ENCODE measurements around the gene TFEB.

TFEB gene

DNA sequence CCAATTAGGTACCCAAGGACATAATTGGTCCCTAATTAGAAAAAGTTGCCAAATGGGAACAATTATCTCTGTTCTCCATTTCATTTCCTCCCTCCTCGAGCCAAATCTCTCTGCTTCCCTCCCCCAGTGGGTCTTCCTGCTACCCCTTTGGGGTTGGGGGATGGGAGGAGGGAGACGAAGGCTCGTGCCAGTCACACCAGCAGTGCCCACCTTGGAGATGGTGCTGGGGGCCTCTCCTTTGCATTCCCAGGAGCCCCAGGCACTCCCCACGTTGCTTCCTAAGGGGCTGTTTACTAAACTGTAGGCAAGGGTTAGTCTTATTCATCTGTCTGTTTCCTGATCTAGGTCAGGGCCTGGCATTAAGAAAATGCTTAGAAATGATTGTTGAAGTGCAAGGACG lies 64.0 kb downstream of the TFEB start:
- DNase-seq, result no peak

DNA sequence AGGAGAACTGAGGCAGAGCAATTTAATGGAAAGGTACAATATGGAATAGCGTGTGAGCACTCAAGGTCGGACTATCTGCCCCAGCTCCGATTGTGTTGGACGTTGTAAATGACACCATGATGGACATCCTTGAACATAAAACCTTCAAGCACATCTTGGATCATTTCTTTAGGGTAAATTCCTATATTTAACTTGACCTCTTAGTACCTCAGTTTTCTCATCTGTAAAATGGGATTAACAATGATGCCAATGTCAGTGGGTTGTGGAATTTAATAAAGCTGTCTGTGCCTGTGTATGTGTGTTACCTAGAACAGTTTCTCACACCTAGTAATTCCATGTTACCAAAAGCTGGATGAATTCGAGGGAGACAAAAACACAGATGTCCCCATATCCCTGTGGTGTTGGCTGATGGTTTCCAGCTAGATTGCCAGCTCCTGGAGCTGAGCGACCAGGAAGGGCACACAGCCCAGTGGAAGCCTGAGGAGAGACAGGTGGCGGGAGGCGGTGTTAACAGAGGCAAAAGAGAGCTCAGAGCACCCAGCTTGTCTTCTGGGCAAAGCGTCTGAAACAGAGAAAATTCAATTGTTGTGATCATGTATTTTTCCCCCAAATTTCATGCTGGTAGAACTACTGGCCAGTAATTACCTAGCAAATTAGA lies 64.6 kb downstream of the TFEB start:
- DNase-seq, result no peak

DNA sequence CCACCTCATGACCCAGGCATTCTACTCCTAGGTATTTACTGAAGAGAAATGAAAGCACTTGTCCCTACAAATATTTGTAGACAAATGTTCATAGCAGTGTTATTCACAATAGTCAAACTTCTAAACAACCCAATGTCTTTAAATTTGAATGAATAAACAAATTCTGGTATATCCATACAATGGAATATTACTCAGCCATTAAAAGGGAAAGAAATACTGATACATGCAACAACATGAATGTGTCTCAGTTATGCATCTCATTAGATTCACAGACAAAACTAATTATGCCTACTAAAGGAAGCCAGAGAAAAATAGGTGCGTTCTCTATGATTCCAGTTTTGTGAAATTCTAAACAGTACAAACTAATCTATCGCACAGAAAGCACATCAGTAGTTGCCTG lies 66.4 kb downstream of the TFEB start:
- DNase-seq, result no peak

DNA sequence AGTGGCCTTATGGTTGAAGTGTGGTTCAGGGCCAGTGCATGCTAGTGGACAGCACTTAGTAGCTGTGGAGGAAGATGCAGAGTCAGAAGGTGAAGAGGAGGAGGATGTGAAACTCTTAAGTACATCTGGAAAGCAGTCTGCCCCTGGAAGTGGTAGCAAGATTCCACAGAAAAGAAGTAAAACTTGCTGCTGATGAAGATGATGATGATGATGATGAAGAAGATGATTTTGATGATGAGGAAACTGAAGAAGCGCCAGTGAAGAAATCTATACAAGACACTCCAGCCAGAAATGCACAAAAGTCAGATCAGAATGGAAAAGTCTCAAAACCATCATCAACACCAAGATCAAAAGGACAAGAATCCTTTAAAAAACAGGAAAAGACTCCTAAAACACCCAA lies 68.2 kb downstream of the TFEB start:
- no peak for DNase-seq

DNA sequence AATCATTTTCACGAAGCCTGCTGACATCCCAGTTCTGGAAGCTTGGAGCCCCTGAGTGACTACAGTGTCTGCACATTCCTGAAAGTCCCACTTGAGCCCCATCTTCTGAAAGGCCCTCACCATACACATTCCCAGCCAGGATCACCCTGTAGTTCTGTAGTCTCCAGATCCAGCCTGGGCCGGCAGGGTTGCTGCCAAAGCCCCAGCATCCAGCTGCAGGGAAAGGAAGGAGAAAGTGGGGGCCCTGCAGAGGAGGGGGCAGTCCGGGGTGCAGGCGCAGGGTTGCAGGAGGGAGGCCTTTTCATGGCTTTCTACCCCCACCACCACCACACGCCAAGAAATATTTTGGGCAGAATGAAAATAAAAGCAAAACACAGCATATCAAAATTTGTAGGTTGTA lies 71.1 kb downstream of the TFEB start:
- DNase-seq, result no peak

DNA sequence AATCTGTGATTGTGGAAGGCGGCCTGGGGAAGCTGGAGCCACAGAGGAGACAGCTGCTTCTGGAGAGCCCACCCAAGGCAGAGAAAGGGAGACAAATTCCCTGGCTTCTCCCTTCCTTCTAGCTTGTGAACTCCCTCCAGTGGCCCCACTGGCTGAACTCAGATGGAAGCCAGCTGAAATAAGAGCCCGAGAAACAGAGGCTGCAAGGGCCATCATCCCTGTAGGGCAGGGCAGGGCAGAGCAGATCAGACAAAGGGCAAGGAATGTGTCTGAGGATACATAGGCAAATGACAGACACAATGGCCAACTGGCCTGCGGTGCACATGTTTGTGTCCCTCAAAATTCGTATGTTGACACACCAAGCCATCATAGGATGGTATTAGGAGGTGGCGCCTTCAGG lies 71.8 kb downstream of the TFEB start:
- no peak for DNase-seq

DNA sequence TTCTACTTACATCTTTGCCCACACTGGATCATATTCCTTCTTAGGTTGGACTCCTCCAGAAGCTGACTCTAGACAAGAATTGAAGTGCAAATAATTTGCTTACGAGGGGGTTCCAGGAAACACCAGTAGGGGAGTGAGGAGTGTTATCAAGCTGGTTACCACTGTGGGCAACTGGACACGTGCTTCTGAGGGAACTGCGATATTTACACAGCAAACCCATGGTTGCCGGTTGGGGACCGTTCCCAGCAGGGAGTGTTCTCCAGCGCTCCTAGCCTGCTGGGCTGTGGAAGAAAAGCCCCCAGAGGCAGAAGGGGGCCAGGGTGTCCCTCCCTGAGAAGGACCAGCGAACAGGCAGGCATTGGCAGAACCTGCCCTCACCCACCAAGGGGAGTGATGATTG lies 75.5 kb downstream of the TFEB start:
- no peak for DNase-seq

DNA sequence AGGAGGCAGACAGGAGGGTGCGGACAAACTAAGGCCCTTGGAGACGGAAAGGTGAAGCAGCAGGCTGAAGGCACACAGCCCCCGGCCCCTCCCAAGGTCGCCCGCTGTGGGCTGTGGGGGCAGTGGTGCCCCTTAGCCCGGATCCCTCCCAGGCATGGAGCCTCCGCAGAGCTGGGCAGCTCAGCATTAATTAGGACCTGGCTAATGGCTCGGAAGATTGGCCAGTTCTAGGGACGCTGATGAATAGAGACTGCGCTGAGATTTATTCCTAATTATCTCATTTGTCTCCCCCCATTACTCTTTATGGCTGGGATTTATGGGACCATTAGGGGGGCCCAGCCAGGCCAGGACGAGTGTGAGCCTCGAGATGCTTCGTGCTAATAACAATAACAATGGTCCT lies 76.8 kb downstream of the TFEB start:
- no peak for DNase-seq

DNA sequence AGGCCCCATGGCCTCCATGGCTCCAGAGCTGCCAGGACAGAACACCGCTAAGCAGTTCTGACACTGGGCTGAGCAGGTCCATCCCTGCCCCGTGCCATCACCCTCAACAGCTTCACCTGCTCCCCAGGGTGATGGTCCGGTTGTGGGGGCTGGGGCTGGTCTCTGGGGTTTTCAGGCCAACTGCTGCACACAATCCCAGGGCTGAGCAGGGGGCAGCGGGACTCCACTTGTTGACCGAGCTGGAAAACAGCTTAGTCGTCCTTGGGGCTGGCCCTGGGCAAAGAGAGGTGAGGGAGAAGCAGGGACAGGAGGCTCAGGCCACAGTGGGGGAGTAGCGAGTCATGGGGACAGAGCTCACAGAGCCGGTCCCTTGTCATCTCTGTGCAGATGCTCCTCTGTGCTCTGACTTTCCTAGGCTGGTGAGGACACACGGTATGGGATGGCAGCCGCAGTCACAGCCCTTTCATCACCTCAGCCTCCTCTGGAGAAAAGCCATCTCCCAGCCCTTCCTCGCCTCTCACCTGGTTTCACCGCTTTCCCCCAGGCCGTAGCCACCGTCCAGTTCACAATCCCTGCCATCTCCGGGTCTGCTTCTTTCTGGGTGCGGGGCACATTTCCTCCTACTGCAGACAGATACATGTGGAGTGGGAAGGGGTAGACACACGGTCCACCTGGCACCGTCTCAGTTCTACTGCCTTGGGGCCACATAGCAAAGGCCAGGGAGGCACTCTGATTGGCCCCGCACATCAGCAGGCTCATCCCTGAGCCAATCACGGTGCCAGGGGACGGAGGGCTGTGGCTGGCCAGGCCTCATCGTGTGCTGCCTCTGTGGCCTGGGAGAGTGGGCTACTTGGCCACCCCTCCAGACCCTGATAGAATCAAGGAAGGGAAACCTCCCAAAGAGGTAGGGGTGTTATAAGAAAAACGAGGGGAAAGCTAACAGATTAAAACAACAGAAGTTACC lies 78.0 kb downstream of the TFEB start:
- DNase-seq, result no peak

DNA sequence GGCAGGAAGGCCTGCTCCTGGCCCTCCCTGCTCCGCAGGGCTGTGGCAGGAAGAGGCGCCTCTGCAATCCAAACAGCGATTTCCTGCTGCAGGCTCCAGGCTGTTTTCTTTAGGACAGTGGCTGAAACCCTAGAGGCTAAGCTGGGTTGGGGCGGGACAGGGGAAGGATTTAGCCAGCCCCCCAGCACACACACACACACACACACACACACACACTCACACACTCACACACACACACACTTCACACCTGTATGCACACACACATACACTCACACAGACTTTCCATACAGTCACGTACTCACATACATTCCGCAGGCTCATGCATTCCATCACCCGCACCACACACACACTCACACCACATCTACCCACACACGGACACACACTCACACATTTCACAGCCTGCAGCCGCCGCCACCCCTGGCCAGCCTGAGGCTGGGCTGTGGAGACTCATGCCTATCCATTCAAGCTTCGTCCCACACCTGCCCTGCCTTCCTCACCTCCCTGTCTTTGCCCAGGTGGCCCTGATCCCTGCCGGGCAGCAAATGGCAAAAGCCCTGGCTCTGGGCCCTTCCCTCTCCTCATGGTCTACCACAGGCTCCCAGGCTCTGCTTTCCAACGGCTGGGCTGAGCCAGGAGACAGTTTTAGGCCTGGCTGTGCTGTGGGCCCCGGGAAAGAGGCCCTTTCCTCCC lies 79.3 kb downstream of the TFEB start:
- DNase-seq, result no peak

DNA sequence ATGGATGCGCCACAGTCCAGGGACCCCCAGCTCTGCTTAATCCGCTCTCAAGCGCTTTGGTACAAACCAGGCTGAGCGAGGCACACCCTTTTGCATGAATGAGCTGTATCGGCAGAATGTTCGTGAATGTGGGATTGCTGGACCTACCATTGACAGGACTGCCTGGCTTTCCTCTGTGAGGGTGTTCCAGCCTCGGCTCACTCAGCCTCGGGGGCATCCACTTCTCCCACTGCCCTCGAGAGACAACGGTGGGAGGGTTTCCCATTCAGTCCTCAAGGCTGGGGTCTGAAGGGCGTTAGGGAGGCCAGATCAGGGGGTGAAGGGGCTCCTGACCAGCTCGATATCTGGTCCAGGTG lies 79.8 kb downstream of the TFEB start:
- DNase-seq, result no peak

DNA sequence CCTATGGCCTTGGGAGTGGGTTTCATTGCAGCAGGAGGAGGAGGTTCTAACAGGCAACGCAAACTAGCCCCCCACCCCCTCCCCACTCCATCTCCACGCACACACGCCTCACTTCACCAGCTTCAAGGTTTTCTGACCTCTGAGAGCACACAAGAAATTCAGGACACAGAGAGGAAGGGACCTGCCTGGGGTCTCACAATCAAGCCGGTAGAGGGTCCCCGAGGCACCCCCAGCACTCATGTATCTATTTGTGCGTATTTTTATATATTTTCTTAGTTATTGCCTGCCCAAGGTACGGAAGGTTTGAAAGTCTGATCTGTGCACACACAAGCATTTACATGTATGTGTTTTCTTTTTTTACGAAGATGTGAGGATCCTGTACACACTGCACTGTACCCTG lies 80.2 kb downstream of the TFEB start:
- no peak for DNase-seq

DNA sequence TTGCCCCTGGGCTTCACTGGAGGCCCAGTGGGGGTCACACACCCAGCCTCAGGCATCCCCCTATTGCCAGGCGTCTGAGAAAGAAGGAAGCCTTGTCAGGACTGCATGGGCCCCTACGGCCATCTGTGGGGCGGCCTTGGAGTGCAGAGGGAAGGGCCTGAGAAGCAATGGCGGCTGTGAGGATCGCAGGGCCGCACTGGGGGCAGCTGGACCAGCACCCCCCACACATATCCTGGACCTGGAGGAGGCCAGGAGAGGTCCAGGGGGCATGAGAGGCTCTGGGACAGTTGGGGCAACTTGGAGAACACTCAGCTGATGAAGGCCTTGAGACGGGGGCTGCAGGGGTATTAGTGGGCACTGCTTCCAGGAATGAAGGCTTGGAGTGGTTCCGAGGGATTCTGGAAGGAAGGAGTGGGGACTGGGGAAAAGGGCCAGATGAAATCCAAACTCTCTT lies 80.7 kb downstream of the TFEB start:
- no peak for DNase-seq

DNA sequence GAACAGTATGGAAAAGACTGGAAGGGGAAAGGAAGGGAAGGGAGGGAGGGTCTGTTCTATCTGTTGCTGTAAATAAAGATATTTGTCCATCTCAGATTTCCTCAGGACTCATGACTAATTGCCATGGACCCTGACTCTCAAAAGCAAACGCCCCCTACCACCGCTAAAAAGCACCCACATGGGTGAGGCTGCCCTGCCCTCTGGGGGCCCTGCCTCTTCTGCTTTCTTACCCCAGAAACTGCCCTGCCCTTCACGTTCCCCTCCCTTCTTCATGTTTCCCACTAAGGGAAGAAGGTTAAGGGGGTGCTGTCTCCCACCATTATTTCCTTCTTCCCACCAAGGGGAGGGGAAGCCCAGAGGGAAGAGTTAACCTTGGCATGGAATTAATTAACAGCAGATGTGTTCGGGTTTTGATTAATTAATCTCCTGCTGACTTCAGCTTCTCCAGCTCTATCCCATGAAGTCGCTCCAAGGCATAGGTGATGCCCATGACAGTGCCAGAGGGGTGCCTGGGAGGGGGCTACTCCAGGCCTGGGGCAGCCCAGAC lies 81.2 kb downstream of the TFEB start:
- DNase-seq, result no peak

DNA sequence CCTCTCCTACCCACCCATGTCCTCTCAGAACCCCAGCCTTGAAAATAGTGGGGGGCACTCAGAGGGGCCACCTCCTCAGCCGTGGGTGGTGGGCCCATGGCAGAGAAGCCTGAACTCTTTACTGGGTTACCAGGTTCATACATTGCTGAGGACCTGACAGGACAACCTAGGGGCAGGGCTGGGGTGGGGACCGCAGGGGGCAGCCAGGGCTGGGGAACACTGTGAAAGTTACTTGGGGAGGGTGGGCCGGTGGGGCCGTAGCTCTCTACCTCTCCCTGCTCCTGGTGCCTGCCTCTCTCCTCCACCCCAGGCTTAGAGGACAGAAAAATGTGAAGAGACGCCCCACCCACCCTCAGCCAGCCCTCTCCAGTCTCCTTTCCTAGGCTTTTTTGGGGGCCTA lies 81.7 kb downstream of the TFEB start:
- DNase-seq, result no peak

DNA sequence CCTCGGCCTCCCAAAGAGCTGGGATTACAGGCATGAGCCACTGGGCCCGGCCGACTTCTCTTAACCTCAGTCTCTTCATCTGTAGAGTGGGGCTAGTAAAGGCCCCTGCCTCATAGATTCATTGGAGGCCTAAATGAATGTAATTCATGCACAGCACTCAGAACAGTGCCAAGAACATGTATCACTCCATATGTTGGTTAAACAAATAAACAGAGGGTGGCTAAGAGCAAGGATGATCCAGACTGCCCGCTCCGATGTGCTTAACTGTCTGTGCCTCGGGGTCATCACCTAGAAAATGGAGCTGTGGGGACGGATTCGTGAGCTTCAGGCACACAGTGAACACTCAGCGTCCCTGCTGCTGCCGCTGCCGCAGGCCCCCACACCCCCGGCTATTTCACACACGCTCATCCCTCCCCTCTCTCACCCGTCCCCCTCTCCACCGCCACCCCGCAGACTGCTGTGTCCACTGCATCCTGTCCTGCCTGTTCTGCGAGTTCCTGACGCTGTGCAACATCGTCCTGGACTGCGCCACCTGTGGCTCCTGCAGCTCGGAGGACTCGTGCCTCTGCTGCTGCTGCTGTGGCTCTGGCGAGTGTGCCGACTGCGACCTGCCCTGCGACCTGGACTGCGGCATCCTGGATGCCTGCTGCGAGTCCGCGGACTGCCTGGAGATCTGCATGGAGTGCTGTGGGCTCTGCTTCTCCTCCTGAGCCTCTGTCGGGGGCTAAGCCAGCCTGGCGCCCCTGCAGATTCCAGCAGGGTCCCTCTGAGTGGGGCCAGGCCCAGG lies 82.3 kb downstream of the TFEB start:
- no peak for DNase-seq

DNA sequence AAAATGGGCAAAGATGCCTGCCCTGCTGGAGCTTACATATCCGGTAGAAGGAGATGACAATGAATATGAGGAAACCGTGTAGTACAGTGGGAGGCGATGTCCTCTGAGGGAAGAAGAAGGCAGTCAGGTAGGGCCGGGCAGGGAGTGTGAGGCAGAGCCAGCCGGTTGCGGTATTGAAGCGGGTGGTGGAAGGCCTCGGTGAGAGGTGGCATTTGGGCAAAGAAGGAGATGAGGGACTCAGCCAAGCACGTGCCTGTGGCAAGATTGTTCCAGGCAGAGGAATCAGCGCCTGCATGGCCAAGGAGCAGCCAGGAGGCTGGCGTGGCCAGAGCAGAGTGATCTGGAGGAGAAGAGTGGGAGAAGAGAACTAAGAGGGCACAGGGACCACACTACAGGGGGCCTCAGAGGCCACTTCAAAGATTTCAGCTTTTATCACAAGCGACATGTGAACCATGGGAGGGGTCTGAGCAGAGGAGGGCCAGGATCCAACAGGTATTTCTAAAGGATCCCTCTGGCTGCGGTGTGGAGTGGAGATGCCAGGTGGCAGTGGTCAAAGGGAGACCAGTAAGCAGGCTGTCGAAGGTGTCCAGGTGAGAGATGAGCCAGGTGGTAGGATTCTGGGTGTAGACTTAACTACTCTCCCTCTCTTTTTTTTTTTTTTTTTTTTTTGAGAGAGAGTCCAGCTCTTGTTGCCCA lies 83.3 kb downstream of the TFEB start:
- no peak for DNase-seq

DNA sequence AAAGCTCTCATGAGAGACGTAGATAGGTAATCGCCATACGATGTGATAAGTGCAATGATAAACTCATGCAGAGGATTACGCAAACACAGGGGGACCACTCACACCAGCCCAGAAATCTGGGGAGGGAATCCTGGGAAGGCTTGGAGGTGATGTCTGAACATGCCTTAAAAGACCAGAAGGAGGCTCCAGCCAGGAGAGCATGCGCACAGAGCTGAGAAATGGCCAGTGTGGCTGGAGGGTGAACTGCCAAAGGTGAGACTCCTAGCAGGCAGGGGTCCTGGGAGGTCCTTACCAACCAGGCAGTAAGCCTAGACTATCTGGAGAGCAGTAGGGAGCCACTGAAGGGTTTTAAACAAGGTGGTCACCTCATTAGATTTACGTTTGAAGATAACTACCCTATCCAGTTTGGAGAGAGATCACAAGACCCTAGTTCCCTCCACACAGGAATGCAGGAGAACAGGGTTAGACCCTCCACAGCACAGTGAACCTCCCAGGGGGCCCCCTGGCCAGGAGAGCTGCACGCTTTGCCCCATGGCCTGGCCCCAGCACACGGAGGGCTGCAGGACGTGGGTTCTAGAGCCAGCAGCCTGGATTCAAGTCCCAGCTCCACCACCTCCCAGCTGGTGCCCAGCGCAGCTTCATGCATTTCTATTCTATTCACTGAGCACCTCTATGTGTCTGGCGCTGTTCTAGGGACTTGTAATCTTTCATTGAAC lies 84.0 kb downstream of the TFEB start:
- no peak for DNase-seq

DNA sequence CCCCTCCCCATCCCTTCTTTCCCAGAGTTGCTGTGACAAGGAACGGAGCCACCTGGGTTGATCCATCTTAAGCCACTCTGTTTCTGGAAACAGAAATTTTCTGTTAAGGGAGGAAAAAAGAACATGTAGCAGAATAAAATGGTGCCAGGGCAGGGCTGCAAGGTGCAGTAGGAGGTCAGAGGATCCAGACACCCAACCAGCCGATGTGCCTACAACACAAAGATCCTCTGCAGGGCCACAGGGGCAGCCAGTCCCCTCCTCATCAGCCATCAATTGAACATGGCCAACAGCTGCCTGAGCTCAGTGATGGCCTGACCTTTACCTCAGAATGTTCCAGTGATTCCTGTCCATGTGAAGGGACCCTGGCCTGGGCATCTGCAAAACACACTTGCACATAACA lies 85.3 kb downstream of the TFEB start:
- no peak for DNase-seq

DNA sequence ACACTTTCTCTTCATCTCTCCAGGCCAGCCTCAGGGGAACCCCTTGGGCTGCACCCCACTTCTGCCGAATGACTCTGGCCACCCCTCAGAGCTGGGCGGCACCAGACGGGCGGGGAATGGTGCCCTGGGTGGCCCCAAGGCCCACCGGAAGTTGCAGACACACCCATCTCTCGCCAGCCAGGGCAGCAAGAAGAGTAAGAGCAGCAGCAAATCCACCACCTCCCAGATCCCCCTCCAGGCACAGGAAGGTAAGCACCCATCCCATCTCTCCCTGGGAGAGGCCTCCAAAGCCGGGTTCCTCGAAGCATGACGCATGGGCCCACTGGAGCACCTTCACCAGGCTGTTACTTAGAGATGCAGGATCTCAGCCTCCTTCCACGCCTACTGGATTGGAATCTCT lies 85.8 kb downstream of the TFEB start:
- DNase-seq, result no peak

DNA sequence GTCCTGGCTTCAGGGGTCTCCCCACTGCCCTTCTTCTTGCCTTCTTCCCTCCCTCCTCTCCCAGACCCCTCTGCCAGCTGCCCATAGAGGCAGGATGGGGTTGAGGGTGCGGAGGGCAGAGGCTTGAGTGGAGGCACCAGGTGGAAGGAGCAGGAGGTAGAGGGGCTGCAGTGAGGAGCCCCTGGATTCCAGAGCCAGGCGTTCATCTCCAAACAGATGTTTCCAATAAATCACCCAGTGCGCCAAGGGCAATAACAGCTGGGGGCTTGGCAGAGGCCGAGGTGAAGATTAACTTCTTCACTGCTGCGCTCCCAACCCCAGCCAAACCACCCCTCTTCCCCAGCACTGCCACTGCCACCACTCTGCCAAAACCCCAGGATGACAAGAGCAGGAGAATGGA lies 86.5 kb downstream of the TFEB start:
- no peak for DNase-seq

Data from GOT3 (cell line).